Measurements from ENCODE around the gene ZSWIM1.
"Not testable (repeated sequence)": the region's sequence is repeated elsewhere in the genome, so short reads cannot be mapped to it uniquely, and the experiment has no call there.

The ZSWIM1 gene

DNA sequence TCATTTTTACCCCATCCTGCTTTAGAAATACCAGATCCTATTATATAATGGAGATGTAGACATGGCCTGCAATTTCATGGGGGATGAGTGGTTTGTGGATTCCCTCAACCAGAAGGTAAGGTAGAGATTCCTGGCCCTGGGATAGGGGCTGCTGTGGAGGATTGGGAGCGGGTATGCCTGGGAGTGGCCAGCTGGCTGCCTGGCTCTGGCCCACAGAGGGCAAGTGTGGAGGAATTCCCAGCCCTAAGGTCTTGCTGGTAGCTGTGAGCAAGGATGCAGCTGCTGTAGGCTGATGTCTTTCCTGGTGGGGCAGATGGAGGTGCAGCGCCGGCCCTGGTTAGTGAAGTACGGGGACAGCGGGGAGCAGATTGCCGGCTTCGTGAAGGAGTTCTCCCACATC lies 16.7 kb downstream of the ZSWIM1 start:
- DNase-seq (ENCODE audit: extremely low spot score) = no peak
- TF ChIP-seq HDGF (IDR thresholded peaks at IDR 0.05; ENCODE audit: borderline replicate concordance) (no peak), L3MBTL2 (conservative IDR thresholded peaks at IDR 0.05) (no peak), NFRKB (IDR thresholded peaks at IDR 0.05) (no peak), FOXA1 (IDR thresholded peaks at IDR 0.05) (no peak), ELF4 (IDR thresholded peaks at IDR 0.05) (no peak), BHLHE40 (IDR thresholded peaks at IDR 0.05; ENCODE audit: borderline replicate concordance) (no peak), FOXK2 (IDR thresholded peaks at IDR 0.05) (no peak), PKNOX1 (IDR thresholded peaks at IDR 0.05) (no peak), SUZ12 (IDR thresholded peaks at IDR 0.05) (no peak), SP1 (IDR thresholded peaks at IDR 0.05) (no peak), ARNT (IDR thresholded peaks at IDR 0.05) (no peak), FOXM1 (IDR thresholded peaks at IDR 0.05; ENCODE audit: borderline replicate concordance) (no peak), LEF1 (IDR thresholded peaks at IDR 0.05; ENCODE audit: borderline replicate concordance) (no peak), ZNF384 (IDR thresholded peaks at IDR 0.05) (no peak), TARDBP (IDR thresholded peaks at IDR 0.05) (no peak)
- ChIA-PET CTCF (no interaction called here), POLR2A (no interaction called here)

DNA sequence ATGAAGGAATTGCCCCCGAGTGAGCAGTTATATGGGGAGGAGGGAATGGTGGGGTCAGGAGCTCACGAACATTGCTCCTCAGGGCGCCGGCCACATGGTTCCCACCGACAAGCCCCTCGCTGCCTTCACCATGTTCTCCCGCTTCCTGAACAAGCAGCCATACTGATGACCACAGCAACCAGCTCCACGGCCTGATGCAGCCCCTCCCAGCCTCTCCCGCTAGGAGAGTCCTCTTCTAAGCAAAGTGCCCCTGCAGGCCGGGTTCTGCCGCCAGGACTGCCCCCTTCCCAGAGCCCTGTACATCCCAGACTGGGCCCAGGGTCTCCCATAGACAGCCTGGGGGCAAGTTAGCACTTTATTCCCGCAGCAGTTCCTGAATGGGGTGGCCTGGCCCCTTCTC lies 17.3 kb downstream of the ZSWIM1 start:
- DNase-seq (ENCODE audit: extremely low spot score) = no peak
- TF ChIP-seq HDGF (IDR thresholded peaks at IDR 0.05; ENCODE audit: borderline replicate concordance) (no peak), L3MBTL2 (conservative IDR thresholded peaks at IDR 0.05) (no peak), FOXM1 (IDR thresholded peaks at IDR 0.05; ENCODE audit: borderline replicate concordance) (no peak), BHLHE40 (IDR thresholded peaks at IDR 0.05; ENCODE audit: borderline replicate concordance) (no peak), SP1 (IDR thresholded peaks at IDR 0.05) (no peak), ZNF384 (IDR thresholded peaks at IDR 0.05) (no peak), SUZ12 (IDR thresholded peaks at IDR 0.05) (no peak), ARNT (IDR thresholded peaks at IDR 0.05) (no peak), ELF4 (IDR thresholded peaks at IDR 0.05) (no peak), FOXA1 (IDR thresholded peaks at IDR 0.05) (no peak), LEF1 (IDR thresholded peaks at IDR 0.05; ENCODE audit: borderline replicate concordance) (no peak), PKNOX1 (IDR thresholded peaks at IDR 0.05) (no peak), CTBP1 (IDR thresholded peaks at IDR 0.05; ENCODE audit: borderline replicate concordance) (no peak)
- CTCF ChIA-PET = no interaction called here
- POLR2A ChIA-PET = interaction anchor here (1.0 to 1.6 kb wide), 2 partner anchors 15 to 18 kb away, joined by 4 read pairs; partner anchors contain the start of gene ZSWIM1

DNA sequence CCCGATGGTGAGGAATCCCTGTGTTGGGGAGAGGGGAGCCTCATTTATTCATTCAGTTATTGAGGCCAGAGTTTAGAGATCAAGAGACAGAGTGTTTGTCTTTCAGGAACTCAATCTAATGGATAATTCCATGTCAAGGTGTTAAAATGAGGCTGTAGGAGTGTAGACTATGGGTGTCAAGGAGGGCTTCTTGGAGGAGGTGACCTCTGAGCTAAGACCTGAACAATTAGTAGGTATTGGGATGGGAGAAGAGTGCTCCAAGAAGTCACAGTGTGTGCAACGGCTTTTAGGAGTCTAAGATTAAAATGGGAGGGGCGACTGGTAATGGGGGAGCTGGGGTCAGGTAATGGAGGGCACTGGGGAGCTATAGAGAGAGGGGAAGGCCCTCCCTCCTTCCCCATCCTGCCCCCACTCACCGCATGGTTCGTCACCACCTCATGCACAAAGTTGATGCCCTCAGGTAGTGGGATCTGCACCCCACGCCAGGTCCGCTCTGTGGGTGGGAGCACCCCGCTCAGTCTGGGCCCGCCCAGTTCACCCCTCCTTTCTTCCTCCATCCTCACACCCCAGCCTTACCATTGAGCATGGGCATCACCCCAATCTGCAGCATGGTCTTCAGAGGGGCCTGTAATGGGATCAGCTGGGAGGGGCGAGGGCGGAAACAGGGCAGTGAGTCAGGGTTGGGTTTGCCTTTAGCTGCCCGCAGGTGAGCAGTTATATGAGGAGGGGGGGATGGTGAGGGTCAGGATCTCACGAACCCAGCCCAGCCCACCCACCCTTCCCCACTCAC lies 18.2 kb downstream of the ZSWIM1 start:
- ChIA-PET POLR2A (interaction anchor here (1.0 to 1.6 kb wide), 2 partner anchors 16 to 19 kb away, joined by 4 read pairs; partner anchors contain the start of gene ZSWIM1), CTCF (no interaction called here)
- no peak for DNase-seq (ENCODE audit: extremely low spot score)
- TF ChIP-seq NFRKB (IDR thresholded peaks at IDR 0.05) (no peak), ARNT (IDR thresholded peaks at IDR 0.05) (no peak), ELF4 (IDR thresholded peaks at IDR 0.05) (no peak), LEF1 (IDR thresholded peaks at IDR 0.05; ENCODE audit: borderline replicate concordance) (no peak), FOXM1 (IDR thresholded peaks at IDR 0.05; ENCODE audit: borderline replicate concordance) (no peak)

GRCh38 chr20:45901332-45901731 lies 20.3 kb downstream of the ZSWIM1 start:
- CTCF ChIA-PET; DNase-seq (ENCODE audit: extremely low spot score): not testable (repeated sequence)
- POLR2A ChIA-PET = interaction anchor here (1.8 kb wide), 1 partner anchor 33 kb away, joined by 3 read pairs; no protein-coding TSS in a partner anchor

DNA sequence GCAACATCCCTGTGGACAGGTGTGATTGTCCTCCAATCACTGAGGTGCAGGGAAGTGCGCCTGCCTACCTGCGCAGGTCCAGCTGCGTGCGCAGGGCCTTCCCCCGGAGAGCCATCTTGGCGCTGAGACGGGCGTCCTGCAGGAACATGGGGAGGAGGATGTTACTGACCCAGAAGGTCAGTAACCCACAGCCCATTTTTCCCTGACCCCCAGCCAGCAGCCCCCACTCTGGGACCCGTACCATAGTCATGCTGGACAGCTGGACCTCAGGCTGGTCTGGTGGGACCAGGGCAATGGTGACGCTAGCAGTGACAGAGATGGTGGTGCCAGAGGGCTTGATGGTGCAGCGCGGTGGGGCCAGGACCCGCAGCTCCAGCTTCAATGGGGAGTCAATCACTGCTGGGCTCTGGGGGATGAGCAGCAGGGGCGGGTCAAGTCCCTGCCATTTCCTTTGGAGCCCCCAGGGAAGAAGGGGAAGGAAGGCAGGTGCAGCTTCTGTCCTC lies 21.2 kb downstream of the ZSWIM1 start:
- POLR2A ChIA-PET = interaction anchor here (1.8 kb wide), 1 partner anchor 32 kb away, joined by 3 read pairs; no protein-coding TSS in a partner anchor
- CTCF ChIA-PET = no interaction called here
- no peak for DNase-seq (ENCODE audit: extremely low spot score)
- TF ChIP-seq SP1 (IDR thresholded peaks at IDR 0.05) = no peak
- TF ChIP-seq CTBP1 (IDR thresholded peaks at IDR 0.05; ENCODE audit: borderline replicate concordance) = no peak
- no peak for TF ChIP-seq FOXM1 (IDR thresholded peaks at IDR 0.05; ENCODE audit: borderline replicate concordance)
- TF ChIP-seq TARDBP (IDR thresholded peaks at IDR 0.05) = no peak
- TF ChIP-seq LEF1 (IDR thresholded peaks at IDR 0.05; ENCODE audit: borderline replicate concordance) = no peak
- no peak for TF ChIP-seq ZNF384 (IDR thresholded peaks at IDR 0.05)
- no peak for TF ChIP-seq ELF4 (IDR thresholded peaks at IDR 0.05)

DNA sequence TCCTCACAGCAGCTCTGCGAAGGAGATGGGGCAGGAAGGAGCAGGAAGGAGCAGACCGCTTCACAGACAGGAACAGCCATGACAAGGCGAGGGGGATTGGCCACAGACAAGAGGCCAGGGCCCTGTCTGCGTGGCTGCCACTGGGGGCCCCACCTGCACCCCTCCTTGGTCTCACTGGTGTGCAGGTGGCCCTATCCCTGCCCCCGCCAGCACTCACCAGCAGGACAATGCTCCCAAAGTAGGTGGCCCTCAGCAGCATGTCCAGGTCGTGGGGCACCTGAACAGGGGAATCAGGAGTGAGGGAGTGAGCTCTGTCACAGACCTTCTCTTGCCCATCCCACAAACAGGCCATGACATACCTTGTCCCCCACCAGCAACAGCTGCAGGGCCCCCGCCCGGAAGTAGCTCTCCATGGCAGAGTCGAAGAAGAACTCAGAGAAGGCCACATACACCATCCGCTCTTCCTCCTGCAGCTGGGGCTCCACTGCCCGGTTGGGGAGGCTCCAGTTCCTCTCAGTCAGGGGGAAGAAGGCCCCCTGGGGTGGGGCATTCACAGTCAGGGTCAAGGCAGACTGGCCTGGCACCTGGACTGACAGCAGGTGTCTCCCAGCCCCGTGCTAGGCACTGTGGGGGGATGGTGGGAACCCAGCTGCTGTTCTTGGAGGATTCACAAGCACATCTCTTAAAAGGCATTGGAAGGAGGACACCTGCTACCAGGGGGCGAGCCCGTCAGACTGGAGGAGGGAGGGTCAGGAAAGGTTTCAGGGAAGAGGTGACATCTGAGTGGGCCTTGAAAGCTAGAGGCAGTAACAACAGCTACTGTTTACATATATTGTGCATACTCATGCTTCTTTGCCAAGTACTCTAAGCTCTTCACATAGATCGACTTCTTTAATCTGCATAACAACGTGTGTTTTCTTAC lies 23.8 kb downstream of the ZSWIM1 start:
- TF ChIP-seq BHLHE40 (IDR thresholded peaks at IDR 0.05; ENCODE audit: borderline replicate concordance) (no peak), FOXK2 (IDR thresholded peaks at IDR 0.05) (no peak), FOXM1 (IDR thresholded peaks at IDR 0.05; ENCODE audit: borderline replicate concordance) (no peak), NFRKB (IDR thresholded peaks at IDR 0.05) (no peak), SP1 (IDR thresholded peaks at IDR 0.05) (no peak), TARDBP (IDR thresholded peaks at IDR 0.05) (no peak), FOXA1 (IDR thresholded peaks at IDR 0.05) (no peak), L3MBTL2 (conservative IDR thresholded peaks at IDR 0.05) (no peak), PKNOX1 (IDR thresholded peaks at IDR 0.05) (no peak), CTBP1 (IDR thresholded peaks at IDR 0.05; ENCODE audit: borderline replicate concordance) (no peak), SUZ12 (IDR thresholded peaks at IDR 0.05) (no peak), HDGF (IDR thresholded peaks at IDR 0.05; ENCODE audit: borderline replicate concordance) (no peak), ZNF384 (IDR thresholded peaks at IDR 0.05) (no peak), ARNT (IDR thresholded peaks at IDR 0.05) (no peak), ELF4 (IDR thresholded peaks at IDR 0.05) (no peak)
- POLR2A ChIA-PET = interaction anchor here (0.7 to 3.0 kb wide), 10 partner anchors 13 to 71 kb away, joined by 3 to 16 read pairs (median 4); partner anchors contain the start of genes CTSA, SNX21 and ZSWIM1
- CTCF ChIA-PET = no interaction called here
- no peak for DNase-seq (ENCODE audit: extremely low spot score)
